ENCODE data around the gene CLCN6.

DNA sequence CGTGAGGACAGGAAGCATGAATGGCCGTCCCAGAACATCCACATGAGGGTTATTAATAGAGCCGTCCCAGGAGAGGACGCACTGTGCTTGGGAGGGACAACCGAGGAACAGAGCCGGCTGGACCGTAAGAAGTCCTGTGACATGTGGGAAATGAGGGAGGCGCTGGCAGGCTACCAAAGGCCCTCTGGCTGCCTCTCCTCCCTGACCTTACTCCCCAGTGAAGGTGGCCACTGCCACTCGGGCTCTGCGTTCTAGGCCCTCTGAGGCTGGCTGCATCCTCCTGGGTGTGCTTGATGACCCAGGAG is 68.2 kb downstream of the CLCN6 start:
- no peak for TF ChIP-seq POLR2A (IDR thresholded peaks at IDR 0.05)
- TF ChIP-seq, protein P1, sequence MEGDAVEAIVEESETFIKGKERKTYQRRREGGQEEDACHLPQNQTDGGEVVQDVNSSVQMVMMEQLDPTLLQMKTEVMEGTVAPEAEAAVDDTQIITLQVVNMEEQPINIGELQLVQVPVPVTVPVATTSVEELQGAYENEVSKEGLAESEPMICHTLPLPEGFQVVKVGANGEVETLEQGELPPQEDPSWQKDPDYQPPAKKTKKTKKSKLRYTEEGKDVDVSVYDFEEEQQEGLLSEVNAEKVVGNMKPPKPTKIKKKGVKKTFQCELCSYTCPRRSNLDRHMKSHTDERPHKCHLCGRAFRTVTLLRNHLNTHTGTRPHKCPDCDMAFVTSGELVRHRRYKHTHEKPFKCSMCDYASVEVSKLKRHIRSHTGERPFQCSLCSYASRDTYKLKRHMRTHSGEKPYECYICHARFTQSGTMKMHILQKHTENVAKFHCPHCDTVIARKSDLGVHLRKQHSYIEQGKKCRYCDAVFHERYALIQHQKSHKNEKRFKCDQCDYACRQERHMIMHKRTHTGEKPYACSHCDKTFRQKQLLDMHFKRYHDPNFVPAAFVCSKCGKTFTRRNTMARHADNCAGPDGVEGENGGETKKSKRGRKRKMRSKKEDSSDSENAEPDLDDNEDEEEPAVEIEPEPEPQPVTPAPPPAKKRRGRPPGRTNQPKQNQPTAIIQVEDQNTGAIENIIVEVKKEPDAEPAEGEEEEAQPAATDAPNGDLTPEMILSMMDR (IDR thresholded peaks at IDR 0.05), result no peak

All from adrenal gland (tissue), 5 donors.